Stimulated activated CD4-positive, alpha-beta T cell treated with anti-CD3 and anti-CD28 coated beads, TNF-alpha, amount 100 ng/mL, for 48 hours (primary cell): Measurements from ENCODE around the gene POLR3GL.

ENCODE experiments used
- DNase-seq, 3 donors: peaks; one replicate each; pipeline ENCODE4 v3.0.0-alpha.2; 2020; ENCODE audit warnings: low read depth in 3 of 3

The POLR3GL gene

DNA sequence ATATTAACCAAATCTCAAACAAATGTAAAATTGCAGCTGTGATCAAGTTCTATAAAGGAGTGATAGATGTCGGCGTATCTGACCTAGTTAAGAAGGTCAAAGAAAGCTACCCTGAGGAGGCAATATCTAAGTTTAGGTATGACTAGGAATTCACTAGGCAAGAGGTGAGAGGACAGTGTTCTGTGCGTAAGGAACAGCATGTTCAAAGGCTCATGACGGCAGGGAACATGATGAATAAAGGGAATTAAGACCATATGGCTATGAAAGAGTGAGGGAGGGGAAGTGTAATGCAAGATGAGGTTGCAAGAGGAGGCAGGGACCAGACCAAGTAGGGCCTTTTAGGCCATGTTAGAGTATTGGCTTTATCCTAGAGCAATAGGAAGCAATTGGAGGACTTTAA is 15.3 kb upstream of the POLR3GL start:
- no peak for DNase-seq

DNA sequence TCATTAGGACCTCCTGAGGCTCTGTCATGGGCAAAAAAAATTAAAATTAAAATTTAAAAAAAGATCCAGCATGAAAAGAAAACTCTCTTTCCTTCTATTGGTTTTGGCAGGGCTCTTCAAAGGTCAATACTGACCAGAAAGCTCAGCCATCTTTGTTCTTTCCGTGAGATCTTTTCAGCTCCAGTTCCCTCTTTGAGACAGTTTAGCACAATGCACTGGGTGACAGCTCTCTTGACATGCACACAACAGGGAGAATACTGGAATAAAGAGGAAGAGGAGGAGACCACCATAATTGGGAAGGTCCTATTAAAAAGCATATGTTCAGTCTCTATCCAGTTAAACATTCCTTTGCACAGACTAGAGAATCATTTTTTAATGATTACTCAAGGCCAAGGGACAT is 13.0 kb upstream of the POLR3GL start:
- DNase-seq: no peak

DNA sequence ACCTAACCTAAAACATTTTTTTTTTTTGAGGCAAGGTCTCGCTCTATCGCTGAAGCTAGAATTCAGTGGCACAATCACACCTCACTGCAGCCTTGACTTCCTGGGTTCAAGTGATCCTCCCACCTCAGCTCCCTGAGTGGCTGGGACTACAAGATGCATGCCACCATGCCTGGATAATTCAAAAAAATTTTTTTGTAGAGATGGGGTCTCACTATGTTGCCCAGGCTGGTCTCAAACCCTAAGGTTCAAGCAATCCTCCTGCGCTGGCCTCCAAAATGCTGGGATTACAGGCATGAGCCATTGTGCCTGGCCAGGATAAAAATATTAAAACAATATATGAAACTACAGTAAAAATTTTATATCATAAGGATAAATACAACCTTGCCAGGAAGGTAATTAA is 11.6 kb upstream of the POLR3GL start:
- DNase-seq: no peak

DNA sequence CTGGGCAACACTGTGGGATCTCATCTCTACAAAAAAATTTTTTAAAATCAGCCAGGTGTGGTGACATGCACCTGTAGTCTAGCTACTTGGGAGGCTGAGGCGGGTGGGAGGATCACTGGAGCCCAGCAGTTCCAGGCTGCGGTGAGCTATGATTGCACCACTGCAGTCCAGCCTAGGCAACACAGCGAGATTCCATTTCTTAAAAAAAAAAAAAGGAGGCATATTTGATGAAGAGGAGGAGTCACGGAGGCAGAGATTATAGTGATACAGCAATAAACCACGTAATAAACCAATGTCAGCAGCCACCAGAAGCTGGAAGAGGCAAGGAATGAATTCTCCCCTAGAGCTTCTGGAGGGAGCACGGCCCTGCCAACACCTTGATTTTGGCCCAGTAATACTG is 10.6 kb upstream of the POLR3GL start:
- DNase-seq: no peak

DNA sequence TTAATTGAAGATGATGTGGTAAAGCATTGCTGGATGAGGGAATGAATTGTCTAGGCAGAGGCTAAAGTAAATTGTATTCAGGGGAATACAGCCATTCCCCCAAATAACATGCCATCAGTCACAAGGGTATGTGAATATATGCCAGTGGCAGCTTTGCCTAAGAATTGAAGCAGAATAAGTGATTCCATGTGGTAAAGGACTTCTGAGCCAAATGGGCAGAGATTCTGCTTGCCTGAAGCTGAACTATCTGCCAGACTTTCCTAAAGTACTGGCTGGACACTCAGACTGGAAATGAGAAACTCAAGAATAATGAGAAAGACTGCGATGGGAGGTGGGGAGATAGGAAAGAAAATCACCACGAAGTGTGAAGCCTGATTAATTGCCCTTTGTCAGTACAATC is 9.1 kb upstream of the POLR3GL start:
- no peak for DNase-seq

DNA sequence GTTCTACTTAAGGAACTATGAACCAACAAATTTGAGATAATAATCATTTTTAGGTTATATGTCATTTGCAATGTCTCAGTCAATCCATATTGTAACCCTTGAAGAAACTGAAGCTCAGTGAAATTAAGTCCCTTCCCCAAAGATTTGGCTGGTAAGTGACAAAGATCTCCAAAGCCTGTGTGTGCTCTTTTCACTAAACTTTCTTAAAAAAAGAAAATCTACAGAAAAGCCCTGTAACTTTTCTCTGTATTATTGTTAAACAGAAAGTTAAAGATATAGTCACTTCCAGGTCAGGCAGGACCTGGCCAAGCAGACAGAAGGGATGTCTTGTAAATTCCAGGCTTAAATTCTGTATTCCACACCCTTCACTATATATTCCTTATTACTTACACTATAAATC is 8.1 kb upstream of the POLR3GL start:
- DNase-seq: no peak

DNA sequence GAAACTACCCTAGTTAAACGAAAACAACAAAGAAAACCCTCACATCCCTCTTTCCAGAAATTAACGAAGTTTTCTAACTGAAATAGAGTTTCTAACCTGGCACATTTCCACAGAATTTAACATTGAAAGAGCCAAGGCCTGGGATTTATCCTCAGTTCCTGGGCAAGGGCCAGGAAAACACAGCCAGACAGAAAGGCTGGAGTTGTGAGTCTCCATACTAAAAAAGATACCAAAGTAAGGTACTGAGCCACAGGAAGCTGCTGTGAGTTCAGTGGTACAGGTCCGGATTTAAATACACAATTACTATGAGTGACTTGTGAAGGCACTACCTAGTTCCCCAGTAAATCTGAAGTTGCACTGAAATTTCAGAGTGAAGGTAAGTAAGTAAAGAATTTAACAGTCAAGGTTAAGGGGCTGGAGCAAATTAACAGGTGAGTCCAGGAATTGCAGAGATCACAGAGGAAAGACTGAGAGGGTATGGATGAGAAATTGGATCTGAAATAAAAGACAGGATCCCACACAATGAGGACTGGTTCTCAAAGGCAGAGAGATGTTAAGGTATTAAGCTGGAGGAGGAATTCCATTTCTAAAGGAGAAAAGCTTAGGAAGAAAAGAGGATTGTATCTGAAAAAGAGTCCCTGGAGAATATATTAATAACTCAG is 7.6 kb upstream of the POLR3GL start:
- DNase-seq: no peak

DNA sequence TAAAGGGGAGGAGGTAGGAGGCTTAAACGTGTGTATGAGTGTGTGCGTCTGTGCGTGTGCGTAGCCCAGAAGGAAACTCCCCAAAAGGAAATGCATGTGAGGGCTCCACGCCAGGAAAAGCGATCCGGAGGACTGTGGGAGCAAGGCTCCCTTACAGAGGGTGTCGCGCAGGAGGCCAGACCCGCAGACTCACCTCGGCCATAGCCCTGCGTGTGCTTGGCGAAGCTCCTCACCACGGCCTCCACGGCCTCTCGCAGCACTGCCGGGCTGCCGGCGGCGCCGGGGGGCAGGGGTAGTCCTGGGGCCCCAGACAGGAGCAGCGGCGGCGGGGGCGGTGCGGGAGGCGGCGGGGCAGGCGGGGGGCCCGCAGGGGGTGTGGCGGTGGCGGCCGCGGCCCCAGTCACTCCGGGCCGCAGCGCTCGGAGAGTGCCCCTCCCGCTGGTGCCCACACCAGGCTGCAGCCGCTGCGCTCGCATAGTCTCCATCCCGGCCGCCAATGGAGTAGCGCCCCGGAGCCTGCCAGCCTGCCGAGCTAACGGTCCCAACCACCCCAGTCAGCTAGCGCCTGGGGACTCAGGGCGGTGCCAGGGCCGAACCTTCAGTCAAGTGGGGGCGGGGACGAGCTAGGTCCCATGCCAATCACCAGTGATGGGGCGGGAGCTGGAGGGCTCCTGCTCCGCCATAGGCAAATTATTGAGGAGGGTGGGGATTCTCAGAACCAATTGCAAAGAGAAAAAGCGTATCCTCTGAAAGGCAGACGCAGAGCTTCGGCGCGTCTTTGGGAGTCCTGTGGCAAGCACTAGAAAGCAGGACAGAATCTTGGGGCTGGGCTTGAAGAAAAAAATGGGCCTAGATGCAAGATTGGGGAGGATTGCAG is 6.8 kb upstream of the POLR3GL start, which contains the start of gene LIX1L:
TSS of gene LIX1L (minus strand) at position 575 of the 877 bp plus-strand sequence. CDS start at position 485, 90 bp downstream.
- DNase-seq: peak; percentile 91 to 96 (median 94)

DNA sequence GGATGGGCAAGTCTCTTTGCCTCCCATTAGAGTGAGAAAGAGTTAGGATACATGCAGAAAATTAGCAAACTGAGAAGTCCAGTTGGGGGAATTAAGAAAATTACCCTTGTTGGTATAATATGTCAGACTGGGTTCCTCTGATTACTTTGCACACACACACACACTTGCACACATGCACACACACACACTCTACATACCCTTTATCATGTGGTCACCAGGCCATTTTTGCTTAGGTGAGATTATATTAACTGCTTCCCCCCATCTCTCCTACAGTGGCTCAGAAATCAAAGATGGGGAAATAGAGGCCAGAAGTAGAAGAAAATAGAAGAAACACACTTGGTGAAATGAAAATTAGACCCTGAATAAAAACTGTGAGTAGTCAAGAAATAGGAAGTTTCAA is 5.8 kb upstream of the POLR3GL start:
- DNase-seq: no peak

DNA sequence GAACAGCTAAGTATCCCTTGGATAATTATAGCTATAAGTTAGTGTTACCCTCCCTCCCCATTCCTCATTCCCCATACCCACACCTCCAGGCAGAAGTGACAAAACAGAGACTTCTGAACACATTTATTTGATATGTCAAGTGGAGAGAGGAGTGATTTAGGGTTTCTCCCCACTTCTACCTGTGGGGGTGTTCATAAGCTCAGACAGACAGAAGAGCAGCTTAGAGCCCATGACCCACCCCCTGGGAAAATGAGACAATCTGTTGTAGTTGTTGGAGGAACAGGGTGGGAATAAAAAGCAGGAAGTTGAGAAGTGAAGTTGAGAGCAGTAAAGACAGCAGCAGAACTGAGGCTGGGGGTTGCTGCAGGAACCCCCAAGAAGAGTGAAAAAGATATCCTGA is 5.2 kb upstream of the POLR3GL start:
- DNase-seq: no peak

DNA sequence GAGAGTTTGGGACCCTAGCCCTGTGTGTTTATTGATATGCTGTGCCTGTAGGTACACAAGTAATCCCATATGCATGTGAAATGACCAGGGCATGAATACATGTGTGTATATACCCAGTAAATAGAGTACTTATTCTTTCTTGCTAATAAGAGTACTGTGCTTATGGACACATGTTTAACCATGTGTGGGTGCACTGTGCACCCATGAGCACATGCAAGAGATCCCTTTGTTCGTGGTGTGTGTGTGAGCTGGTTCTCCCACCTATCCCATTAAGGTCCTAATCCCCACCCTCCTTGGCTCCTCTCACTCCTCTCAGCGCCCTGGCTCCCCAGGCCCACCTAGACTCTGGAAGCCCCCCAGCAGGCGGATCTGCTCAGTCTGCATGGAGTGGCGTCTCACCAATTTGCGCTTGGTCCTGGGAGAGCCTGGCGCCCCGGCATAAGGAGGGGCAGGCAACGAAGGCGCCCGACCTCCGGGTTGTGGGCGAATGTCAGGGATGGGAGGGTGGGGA is 4.5 kb upstream of the POLR3GL start:
- DNase-seq: no peak

DNA sequence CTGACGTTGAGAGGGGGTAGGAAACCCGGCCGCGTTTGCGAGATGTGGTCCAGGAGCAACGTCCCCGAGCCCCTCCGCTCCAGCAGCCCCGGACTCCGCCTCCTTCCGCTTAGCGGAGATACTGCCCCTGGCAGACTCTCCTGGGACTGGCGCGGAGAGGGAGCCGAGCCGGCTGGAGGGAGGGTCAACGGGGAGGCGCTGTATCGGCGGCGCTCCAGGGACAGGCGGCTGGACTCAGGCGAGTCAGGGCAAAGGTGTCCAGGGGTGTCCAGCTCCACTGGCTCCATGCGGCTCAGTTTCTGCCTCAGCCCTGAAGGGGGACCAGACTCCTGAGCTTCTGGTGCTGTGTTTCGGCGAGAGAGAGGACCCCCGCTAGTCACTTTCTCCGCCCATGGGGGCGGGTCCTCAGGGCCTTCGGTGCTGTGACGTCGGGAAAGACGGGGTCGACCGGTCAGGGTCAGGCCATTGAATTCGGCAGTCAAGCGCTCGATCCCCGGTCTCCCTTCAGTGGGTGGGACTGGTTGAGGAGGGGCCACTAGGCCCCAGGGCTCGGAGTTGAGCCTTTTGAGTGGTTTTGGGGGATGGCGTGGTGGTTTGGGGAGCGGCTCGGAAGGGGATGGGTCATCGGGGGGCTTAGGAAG is 3.9 kb upstream of the POLR3GL start:
- no peak for DNase-seq

DNA sequence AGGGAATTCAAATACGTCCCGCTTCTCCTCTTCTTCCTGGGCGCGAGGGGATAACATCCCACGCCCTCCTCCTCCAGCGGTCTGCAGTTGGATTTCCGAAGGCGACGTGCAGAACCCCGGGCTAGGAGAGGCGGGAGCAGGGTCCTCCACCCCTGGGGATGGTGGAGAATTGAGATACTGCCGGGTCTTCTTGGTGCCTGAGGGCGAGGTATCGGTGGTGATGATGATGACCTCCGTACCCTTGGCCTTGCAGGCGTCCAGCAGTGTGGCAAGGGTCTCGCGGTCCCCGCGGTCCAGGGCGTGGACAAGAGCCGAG is 3.4 kb upstream of the POLR3GL start:
- DNase-seq: no peak

DNA sequence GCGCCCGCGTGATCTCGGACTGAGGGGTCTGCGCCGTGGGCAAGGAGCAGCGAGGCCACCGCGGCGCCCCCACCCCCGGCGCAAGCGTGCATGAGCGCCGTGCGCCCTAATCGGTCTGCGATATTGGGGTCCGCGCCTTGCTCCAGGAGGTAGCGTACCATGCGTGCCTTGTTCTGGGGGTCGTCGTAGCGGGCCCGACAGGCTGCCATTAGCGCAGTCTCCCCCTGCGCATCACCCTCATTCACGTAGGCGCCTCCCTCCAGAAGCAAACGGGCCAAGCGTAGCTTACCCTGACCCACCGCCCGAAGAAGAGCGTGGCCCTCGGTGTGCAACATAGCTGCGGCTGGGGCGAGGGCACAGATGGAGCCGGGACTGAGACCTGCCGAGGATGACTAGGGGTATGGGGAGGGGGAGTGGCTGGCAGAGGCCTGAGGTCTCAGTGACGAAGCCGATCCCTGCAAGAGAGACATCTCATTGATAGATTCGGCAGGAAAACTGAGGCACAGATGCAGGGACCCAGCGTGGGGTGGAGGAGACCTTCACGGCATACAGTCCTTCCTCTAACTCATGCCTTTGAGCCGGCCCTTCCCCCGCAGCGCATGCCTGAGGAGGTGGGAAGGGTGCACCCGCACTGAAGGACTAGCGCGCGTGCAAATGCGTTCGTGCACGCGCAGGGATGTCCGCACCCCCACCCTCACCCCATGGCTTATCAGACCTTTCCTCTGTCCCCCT is 2.9 kb upstream of the POLR3GL start:
- peak in 1 of 3 donors; percentile 55 for DNase-seq

DNA sequence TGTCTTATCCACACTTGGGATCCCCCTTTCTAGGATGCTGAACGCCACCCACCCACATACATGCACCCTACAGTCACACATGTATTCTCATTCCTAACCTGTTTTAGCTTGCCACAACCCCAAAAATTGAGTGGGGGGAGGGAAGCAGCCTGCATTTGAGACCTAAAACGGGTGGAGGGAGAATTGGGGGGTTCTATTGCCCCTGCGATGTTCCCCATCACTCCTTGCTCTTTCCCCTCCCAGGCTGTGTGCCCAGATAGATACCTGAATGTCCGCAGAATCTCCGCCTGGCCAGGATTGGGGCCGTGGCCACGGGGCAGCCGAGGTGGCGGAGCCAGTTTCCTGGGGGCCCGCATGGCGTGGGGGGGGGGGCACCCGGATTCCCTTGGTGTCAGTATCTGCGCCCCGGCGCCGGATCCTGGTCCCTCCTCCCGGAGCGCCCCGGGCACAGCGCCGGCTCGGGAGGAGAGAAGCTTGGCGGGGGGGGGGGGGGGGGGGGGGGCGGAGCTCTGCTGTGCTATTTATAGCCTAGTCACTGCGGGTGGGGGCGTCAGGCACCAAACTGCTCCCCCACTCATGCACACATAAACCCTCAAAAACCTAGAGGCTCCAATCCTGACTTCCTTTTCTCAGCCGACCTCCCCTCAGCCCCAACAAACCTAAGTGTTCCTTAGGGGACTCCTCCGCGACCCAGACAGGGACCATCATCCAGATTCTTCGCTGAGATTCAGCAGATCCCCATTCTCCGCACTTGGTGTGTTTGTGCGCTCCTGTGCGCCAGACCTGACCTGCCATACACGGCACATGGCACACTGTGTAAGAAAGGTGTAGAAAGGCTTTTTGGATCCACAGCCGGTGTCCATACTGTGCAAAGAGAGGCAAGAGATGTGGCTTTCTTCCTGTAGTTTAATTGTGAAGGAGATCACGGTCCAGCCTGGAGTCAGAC is 2.1 kb upstream of the POLR3GL start:
- DNase-seq: no peak

DNA sequence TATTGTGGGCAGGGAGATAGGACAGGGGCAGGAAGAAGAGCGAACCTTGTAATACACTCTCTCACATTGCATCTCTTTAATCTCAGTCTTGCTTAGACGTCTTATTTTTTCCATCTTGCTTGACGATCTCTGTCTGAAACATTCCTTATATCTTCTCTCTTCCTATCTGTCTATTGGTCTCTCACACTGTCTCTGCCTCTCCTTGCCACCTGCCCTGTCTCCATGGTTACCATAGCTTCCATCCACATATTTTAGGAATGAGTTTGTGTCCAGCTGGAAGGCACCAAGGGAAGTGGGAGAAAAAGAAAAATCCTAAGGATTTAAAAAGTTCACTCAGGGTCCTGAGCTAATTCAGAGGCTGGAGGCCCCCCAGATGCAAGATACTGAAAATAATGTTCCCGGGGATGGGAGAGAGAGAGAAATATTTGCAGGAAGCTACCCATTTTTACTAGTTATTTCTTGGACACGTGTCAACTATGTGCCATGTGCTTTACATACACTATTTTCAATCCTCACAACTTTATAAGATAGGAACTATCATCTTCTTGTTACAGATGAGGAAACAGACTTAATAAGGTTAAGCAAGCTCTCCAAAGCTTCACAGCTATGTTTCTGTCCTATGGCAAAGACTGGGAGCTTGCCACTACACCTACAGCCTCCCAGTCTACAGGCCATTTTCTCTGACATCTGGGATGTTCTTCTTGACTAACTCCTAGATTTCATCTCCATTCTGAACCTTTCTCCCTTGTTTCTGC is 1.0 kb upstream of the POLR3GL start:
- no peak for DNase-seq

DNA sequence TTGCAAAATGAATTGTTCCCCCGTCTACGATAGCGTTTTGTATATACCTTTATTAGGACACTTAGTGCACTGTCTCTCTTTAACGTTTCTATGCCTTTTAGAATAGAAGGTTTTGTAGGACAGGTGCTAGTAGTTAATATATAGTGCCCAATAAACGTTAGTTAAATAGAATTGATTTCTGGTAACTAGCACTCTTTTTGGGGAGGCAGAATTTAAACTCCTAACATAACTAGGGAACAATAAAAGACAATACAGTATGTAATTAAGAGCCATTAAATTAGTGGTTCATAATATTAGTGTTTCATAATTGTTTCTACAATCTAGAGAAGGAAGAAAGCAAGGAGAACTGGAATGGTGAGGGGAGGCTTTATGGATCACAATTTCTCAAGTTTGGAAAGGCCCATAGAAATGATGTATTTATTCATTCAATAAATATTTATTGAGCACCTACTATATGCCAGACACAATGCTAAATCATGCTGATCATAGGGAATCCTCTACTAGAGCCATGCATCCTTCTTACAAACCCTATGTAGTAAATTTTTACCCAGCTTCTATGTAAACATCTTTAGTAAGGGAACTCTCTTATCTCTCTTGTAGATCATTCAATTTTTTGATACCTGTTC is 742 bp downstream of the POLR3GL start:
- no peak for DNase-seq

DNA sequence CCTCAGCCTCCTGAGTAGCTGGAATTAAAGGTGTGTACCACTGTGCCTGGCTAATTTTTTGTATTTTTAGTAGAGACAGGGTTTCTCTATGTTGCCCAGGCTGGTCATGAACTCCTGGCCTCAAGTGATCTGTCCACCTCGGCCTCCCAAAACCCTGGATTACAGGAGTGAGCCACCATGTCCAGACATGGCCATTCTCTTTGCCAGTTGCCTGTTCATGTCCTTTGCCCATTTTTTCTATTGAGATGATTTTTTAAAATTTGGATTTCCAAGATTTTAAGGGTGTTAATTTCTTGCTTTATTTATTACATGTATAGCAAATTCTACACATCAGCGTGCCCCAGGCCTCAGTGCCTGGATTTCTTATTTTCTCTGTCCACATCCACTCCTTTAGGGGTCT is 2.8 kb downstream of the POLR3GL start:
- no peak for DNase-seq

DNA sequence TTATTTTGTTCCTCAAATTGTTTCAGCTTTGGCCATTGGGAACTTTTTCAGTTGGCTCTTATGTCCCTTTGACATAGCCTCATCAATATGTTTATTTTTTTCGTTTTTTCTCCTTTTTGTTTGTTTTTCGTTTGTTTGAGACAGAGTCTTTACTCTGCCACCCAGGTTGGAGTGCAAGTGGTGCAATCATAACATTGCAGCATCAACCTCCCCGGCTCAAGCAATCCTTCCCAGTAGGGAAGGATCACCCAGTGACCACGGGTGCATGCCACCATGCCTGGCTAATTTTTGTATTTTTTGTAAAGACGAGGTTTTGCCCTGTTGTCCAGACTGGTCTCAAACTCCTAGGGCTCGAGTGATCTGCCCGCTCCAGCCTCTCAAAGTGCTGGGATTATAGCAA is 8.1 kb downstream of the POLR3GL start:
- DNase-seq: no peak

DNA sequence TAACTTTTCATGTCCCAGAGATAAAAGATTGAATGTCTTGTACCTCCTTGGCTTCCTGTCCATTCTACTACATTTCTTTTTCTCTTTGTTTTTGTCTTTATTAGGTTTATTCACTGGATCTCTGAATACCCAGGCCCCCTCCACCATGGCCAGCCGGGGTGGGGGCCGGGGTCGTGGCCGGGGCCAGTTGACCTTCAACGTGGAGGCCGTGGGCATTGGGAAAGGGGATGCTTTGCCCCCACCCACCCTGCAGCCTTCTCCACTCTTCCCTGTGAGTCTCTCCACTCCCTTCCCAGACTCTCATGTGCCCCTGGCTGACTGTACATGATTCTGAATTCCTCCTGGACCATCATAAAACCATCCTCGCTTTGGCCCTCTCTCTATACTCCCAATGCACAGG is 10.2 kb downstream of the POLR3GL start:
- no peak for DNase-seq
